MM.1S (cell line): Measurements from ENCODE around the gene RCN2.

Source experiments
- DNase-seq: peaks from one replicate; pipeline ENCODE4 v3.0.0-alpha.2; 2015
- H2AFZ ChIP-seq: fragments of 300-600 bp; sonication (generic); 2 replicates; pipeline ENCODE4 v1.6.0; 2016; ENCODE audit warnings: antibody characterized with exemption, low read length
- H3F3A ChIP-seq: fragments of 300-600 bp; sonication (generic); 2 replicates; pipeline ENCODE4 v1.6.1; 2016; ENCODE audit warnings: mild to moderate bottlenecking, antibody characterized with exemption, low read length, moderate library complexity, mixed read lengths; ENCODE audit not compliant: insufficient read depth
- H3K27ac ChIP-seq: fragments of 300-600 bp; sonication (generic); 2 replicates; pipeline ENCODE4 v1.5.1; 2016; ENCODE audit warnings: mild to moderate bottlenecking, low read length
- H3K27me3 ChIP-seq: fragments of 300-600 bp; sonication (generic); replicated peaks from 2 replicates; pipeline ENCODE4 v1.6.0; 2016; ENCODE audit warnings: low read length; ENCODE audit not compliant: insufficient read depth
- H3K36me3 ChIP-seq: fragments of 300-600 bp; sonication (generic); replicated peaks from 2 replicates; pipeline ENCODE4 v1.6.1; 2016; ENCODE audit warnings: mild to moderate bottlenecking, low read length, mixed read lengths; ENCODE audit not compliant: insufficient read depth
- H3K4me1 ChIP-seq: fragments of 300-600 bp; sonication (generic); 2 replicates; pipeline ENCODE4 v1.6.1; 2016; ENCODE audit warnings: low read length, mixed read lengths
- H3K4me2 ChIP-seq: fragments of 300-600 bp; sonication (generic); 2 replicates; pipeline ENCODE4 v1.6.0; 2016; ENCODE audit warnings: low read depth, low read length
- H3K4me3 ChIP-seq: fragments of 300-600 bp; sonication (generic); 2 replicates; pipeline ENCODE4 v1.5.1; 2016; ENCODE audit warnings: low read length, mixed read lengths
- H3K79me2 ChIP-seq: fragments of 300-600 bp; sonication (generic); 2 replicates; pipeline ENCODE4 v1.6.1; 2016; ENCODE audit warnings: mixed run types, low read length, mixed read lengths
- H3K9ac ChIP-seq: fragments of 300-600 bp; sonication (generic); 2 replicates; pipeline ENCODE4 v1.6.1; 2016; ENCODE audit warnings: low read length, mixed read lengths
- H3K9me2 ChIP-seq: fragments of 300-600 bp; sonication (generic); replicated peaks from 2 replicates; pipeline ENCODE4 v1.6.1; 2016; ENCODE audit warnings: mild to moderate bottlenecking, low read length, mixed read lengths; ENCODE audit not compliant: insufficient read depth
- H3K9me3 ChIP-seq: fragments of 300-600 bp; sonication (generic); replicated peaks from 2 replicates; pipeline ENCODE4 v1.6.1; 2016; ENCODE audit warnings: mild to moderate bottlenecking, low read length, mixed read lengths; ENCODE audit not compliant: insufficient read depth
- H4K20me1 ChIP-seq: fragments of 300-600 bp; sonication (generic); 2 replicates; pipeline ENCODE4 v1.6.1; 2016; ENCODE audit warnings: mild to moderate bottlenecking, low read length, moderate library complexity, mixed read lengths; ENCODE audit not compliant: insufficient read depth
- EZH2 ChIP-seq: fragments of 300-600 bp; sonication (generic); optimal IDR thresholded peaks from 2 replicates; pipeline ENCODE3; 2017; ENCODE audit warnings: low read depth, mild to moderate bottlenecking, antibody characterized with exemption, low read length, mixed read lengths
- EZH2phosphoT487 ChIP-seq: fragments of 300-600 bp; sonication (generic); IDR thresholded peaks from 2 replicates; pipeline ENCODE4 v1.6.1; 2018; ENCODE audit warnings: antibody characterized with exemption, low read length
- TF ChIP-seq, protein P1 (sequence below): fragments of 300-600 bp; sonication (generic); IDR thresholded peaks from 2 replicates; pipeline ENCODE4 v1.5.1; 2016; ENCODE audit warnings: antibody characterized with exemption, low read length, mixed read lengths

Gene RCN2

GRCh38 chr15:76913737-76914136 is 17.8 kb upstream of the RCN2 start:
- H3K79me2 ChIP-seq: no peaks in the 10 kb centered on the region
- H3K4me3 ChIP-seq: no peak overlapping the region
- no peak overlapping the region for H3K27ac ChIP-seq
- no peaks in the 10 kb centered on the region for H3K36me3 ChIP-seq
- no peak overlapping the region for H3K4me2 ChIP-seq
- no peaks in the 10 kb centered on the region for H3K9me3 ChIP-seq
- H3F3A ChIP-seq: no peaks in the 10 kb centered on the region
- DNase-seq: no peak
- H3K9me2 ChIP-seq: no peaks in the 10 kb centered on the region
- no peaks in the 10 kb centered on the region for H3K4me1 ChIP-seq
- no peak overlapping the region for H3K9ac ChIP-seq
- no peaks in the 10 kb centered on the region for H3K27me3 ChIP-seq
- no peak for TF ChIP-seq EZH2phosphoT487
- no peak overlapping the region for H2AFZ ChIP-seq
- no peaks in the 10 kb centered on the region for H4K20me1 ChIP-seq

DNA sequence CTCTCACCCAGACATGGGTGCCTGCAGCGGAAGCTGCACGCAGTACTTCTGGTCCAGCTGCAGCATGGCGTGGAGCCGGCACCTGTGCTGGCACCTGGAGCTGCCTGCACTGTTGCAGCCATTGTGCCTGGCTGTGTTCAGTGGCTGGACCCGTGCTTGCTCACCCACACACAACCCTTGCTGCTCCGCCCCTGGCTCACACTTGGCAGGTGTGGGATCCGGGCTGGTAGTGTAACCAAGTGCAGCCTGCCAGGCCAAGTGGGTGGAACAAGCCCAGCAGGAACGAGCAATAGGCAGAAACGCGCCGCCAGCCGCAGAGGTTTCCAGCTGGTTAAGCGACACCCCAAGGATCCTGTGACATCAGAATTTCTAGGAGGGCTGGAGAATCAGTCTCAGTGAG is 15.2 kb upstream of the RCN2 start:
- H3F3A ChIP-seq: no peaks in the 10 kb centered on the region
- H3K4me2 ChIP-seq: no peak overlapping the region
- H3K9me3 ChIP-seq: no peaks in the 10 kb centered on the region
- H3K9ac ChIP-seq: no peak overlapping the region
- no peak overlapping the region for H2AFZ ChIP-seq
- H4K20me1 ChIP-seq: no peaks in the 10 kb centered on the region
- TF ChIP-seq EZH2phosphoT487: no peak
- TF ChIP-seq, protein P1, sequence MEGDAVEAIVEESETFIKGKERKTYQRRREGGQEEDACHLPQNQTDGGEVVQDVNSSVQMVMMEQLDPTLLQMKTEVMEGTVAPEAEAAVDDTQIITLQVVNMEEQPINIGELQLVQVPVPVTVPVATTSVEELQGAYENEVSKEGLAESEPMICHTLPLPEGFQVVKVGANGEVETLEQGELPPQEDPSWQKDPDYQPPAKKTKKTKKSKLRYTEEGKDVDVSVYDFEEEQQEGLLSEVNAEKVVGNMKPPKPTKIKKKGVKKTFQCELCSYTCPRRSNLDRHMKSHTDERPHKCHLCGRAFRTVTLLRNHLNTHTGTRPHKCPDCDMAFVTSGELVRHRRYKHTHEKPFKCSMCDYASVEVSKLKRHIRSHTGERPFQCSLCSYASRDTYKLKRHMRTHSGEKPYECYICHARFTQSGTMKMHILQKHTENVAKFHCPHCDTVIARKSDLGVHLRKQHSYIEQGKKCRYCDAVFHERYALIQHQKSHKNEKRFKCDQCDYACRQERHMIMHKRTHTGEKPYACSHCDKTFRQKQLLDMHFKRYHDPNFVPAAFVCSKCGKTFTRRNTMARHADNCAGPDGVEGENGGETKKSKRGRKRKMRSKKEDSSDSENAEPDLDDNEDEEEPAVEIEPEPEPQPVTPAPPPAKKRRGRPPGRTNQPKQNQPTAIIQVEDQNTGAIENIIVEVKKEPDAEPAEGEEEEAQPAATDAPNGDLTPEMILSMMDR: no peak
- no peak for TF ChIP-seq EZH2
- no peak for DNase-seq
- no peaks in the 10 kb centered on the region for H3K27me3 ChIP-seq
- H3K4me1 ChIP-seq: no peaks in the 10 kb centered on the region
- H3K27ac ChIP-seq: no peak overlapping the region
- H3K79me2 ChIP-seq: no peaks in the 10 kb centered on the region
- no peaks in the 10 kb centered on the region for H3K36me3 ChIP-seq
- H3K9me2 ChIP-seq: no peaks in the 10 kb centered on the region
- no peak overlapping the region for H3K4me3 ChIP-seq

GRCh38 chr15:76928201-76928600 is 3.3 kb upstream of the RCN2 start:
- H3K27ac ChIP-seq: no peak overlapping the region
- H3F3A ChIP-seq: no peaks in the 10 kb centered on the region
- H4K20me1 ChIP-seq: no peaks in the 10 kb centered on the region
- no peak overlapping the region for H3K4me2 ChIP-seq
- peaks cover 9% of the 10 kb centered on the region; the same call in 1 of the 2 replicates for H3K4me1 ChIP-seq
- H3K36me3 ChIP-seq: no peaks in the 10 kb centered on the region
- no peak overlapping the region for H2AFZ ChIP-seq
- H3K27me3 ChIP-seq: no peaks in the 10 kb centered on the region
- H3K79me2 ChIP-seq: peaks cover 13% of the 10 kb centered on the region
- no peak for DNase-seq
- no peak overlapping the region for H3K4me3 ChIP-seq
- no peak overlapping the region for H3K9ac ChIP-seq
- no peaks in the 10 kb centered on the region for H3K9me3 ChIP-seq
- no peaks in the 10 kb centered on the region for H3K9me2 ChIP-seq
- TF ChIP-seq EZH2phosphoT487 (no peak), EZH2 (no peak)
- TF ChIP-seq, protein P1: no peak

GRCh38 chr15:76929011-76929760 is 2.4 kb upstream of the RCN2 start:
- Histone ChIP-seq H3K27me3 (no peaks in the 10 kb centered on the region), H2AFZ (no peak overlapping the region), H3K4me2 (no peak overlapping the region), H3K27ac (no peak overlapping the region), H4K20me1 (no peaks in the 10 kb centered on the region), H3K36me3 (no peaks in the 10 kb centered on the region), H3K4me3 (no peak overlapping the region), H3F3A (no peaks in the 10 kb centered on the region), H3K9me2 (no peaks in the 10 kb centered on the region), H3K4me1 (peaks cover 9% of the 10 kb centered on the region; the same call in 1 of the 2 replicates), H3K9ac (no peak overlapping the region), H3K79me2 (peaks cover 16% of the 10 kb centered on the region), H3K9me3 (no peaks in the 10 kb centered on the region)
- no peak for DNase-seq
- TF ChIP-seq, protein P1: no peak
- no peak for TF ChIP-seq EZH2phosphoT487
- TF ChIP-seq EZH2: no peak
